Brain microvascular endothelial cell (primary cell): Measurements from ENCODE around the gene PSMG2.

Experiments used
- DNase-seq: peaks from one replicate; pipeline ENCODE4 v3.0.0-alpha.2; 2020
- H3K27ac ChIP-seq: fragments of 250-450 bp; sonication (Bioruptor Pico); 2 replicates; pipeline ENCODE4 v1.5.1; 2020; ENCODE audit warnings: mild to moderate bottlenecking, moderate library complexity
- H3K27me3 ChIP-seq: fragments of 250-450 bp; sonication (Bioruptor Pico); replicated peaks from 2 replicates; pipeline ENCODE4 v1.5.1; 2020; ENCODE audit warnings: mild to moderate bottlenecking
- H3K36me3 ChIP-seq: fragments of 250-450 bp; sonication (Bioruptor Pico); replicated peaks from 2 replicates; pipeline ENCODE4 v1.5.1; 2020; ENCODE audit warnings: mild to moderate bottlenecking
- H3K4me3 ChIP-seq: 2 replicates; pipeline ENCODE4 v1.5.1; 2011; ENCODE audit warnings: low read depth, mild to moderate bottlenecking, control low read depth, low read length, moderate library complexity
- CTCF ChIP-seq: IDR thresholded peaks from 2 replicates; pipeline ENCODE4 v1.5.1; 2011; ENCODE audit warnings: low read depth, mild to moderate bottlenecking, moderate library complexity, low read length, control low read depth, inconsistent platforms; ENCODE audit errors: missing control alignments
- in situ Hi-C: cut with HindIII; loops from 2 replicates; pipeline ENCODE4 v1.10.0; 2017; ENCODE audit warnings: low sequenced_read_pairs, low pct_ligation_motif_present

The PSMG2 gene

GRCh38 chr18:12703664-12704063, 822 bp downstream of the PSMG2 start:
- DNase-seq = peak; percentile 24
- H3K27me3 ChIP-seq = no peaks in the 10 kb centered on the region
- peak overlapping the region; percentile 100 for H3K27ac ChIP-seq
- in situ Hi-C loops = no loop called here
- H3K36me3 ChIP-seq = peaks cover 17% of the 10 kb centered on the region
- TF ChIP-seq CTCF = no peak
- H3K4me3 ChIP-seq = peak overlapping the region; percentile 94

GRCh38 chr18:12711446-12711845, 8.6 kb downstream of the PSMG2 start:
- in situ Hi-C loops = no loop called here
- TF ChIP-seq CTCF = no peak
- H3K36me3 ChIP-seq = peaks cover 60% of the 10 kb centered on the region
- no peak overlapping the region for H3K27ac ChIP-seq
- DNase-seq = no peak
- no peak overlapping the region for H3K4me3 ChIP-seq
- H3K27me3 ChIP-seq = no peaks in the 10 kb centered on the region

GRCh38 chr18:12721495-12722275, 18.8 kb downstream of the PSMG2 start:
- TF ChIP-seq CTCF = no peak
- no peak overlapping the region for H3K4me3 ChIP-seq
- no peaks in the 10 kb centered on the region for H3K27me3 ChIP-seq
- H3K36me3 ChIP-seq = peaks cover 33% of the 10 kb centered on the region
- in situ Hi-C loops = no loop called here
- H3K27ac ChIP-seq = no peak overlapping the region
- DNase-seq = no peak

GRCh38 chr18:12722731-12723130, 19.9 kb downstream of the PSMG2 start:
- H3K4me3 ChIP-seq = no peak overlapping the region
- no peaks in the 10 kb centered on the region for H3K27me3 ChIP-seq
- in situ Hi-C loops = no loop called here
- no peak overlapping the region for H3K27ac ChIP-seq
- no peak for DNase-seq
- peaks cover 33% of the 10 kb centered on the region for H3K36me3 ChIP-seq
- no peak for TF ChIP-seq CTCF

GRCh38 chr18:12726331-12726730, 23.5 kb downstream of the PSMG2 start:
- no peaks in the 10 kb centered on the region for H3K27me3 ChIP-seq
- H3K4me3 ChIP-seq = no peak overlapping the region
- H3K36me3 ChIP-seq = peaks cover 24% of the 10 kb centered on the region
- no peak for TF ChIP-seq CTCF
- DNase-seq = no peak
- in situ Hi-C loops = no loop called here
- H3K27ac ChIP-seq = no peak overlapping the region
